Embryonic facial prominence (tissue), 1 donor: ENCODE results near the gene ACVR1B.

Experiments used
- DNase-seq: peaks from one replicate; pipeline ENCODE4 v3.0.0-alpha.2; 2016; ENCODE audit errors: extremely low spot score

Gene ACVR1B

GRCh38 chr12:51917041-51917590 lies 34.4 kb upstream of the ACVR1B start:
- DNase-seq: no peak

- DNase-seq: no peak
These were observed 33.6 kb upstream of the ACVR1B start for GRCh38 chr12:51917746-51918453.

DNA sequence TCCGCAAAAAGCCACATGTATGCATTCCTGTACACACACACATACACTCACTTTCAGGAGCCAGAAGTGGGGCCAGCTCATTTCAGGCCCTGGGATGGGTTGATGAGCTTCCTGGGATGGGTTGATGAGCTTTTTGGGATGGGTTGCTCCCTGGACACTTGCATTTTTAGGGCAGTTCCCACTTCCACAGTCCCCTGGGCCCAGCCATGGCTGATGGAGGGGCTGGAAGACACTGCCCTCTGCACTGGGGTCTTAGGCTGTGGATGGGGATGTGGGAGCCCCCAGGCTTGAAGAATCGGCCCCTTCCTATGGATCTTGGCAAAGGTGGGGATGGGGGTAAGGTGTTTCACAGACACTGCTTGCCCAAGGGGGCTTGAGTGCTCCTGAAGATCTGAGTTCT lies 31.5 kb upstream of the ACVR1B start:
- no peak for DNase-seq

DNA sequence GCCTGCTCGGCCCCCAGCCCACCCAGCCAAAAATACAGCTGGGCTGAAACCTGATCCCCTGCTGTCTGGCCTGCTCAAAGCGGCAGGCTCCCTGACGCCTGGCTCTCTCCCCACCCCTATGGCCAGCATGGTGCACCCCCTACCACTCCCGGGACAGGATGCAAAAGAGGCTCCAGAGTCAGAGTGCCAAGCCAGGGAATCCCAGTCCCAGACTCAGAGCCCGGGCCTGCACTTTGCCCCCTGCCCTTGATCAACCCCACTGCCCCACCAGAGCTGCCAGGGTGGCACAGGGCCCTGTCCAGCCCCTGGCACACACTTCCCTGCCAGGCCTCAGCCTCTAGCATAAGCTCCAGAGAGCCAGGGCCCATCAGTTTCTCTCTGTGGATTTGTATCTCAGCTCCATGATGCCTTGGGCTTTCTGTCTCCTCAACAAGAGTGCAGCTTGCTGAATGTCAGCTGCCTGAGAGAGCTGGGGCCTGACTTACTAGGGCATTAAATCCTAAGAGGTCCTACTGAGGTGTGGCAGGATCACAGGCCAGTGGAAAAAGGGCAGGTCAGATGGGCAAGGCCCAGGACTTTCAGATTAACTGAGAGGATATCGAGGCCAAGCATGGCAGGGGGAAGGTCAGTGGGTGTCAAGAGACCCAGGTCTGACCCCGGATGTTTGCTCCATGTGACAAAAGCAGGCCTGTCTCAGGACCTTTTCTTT lies 30.3 kb upstream of the ACVR1B start:
- no peak for DNase-seq

- no peak for DNase-seq
These were observed 29.4 kb upstream of the ACVR1B start for GRCh38 chr12:51922146-51922545.

GRCh38 chr12:51922762-51923505 lies 28.6 kb upstream of the ACVR1B start:
- no peak for DNase-seq

DNA sequence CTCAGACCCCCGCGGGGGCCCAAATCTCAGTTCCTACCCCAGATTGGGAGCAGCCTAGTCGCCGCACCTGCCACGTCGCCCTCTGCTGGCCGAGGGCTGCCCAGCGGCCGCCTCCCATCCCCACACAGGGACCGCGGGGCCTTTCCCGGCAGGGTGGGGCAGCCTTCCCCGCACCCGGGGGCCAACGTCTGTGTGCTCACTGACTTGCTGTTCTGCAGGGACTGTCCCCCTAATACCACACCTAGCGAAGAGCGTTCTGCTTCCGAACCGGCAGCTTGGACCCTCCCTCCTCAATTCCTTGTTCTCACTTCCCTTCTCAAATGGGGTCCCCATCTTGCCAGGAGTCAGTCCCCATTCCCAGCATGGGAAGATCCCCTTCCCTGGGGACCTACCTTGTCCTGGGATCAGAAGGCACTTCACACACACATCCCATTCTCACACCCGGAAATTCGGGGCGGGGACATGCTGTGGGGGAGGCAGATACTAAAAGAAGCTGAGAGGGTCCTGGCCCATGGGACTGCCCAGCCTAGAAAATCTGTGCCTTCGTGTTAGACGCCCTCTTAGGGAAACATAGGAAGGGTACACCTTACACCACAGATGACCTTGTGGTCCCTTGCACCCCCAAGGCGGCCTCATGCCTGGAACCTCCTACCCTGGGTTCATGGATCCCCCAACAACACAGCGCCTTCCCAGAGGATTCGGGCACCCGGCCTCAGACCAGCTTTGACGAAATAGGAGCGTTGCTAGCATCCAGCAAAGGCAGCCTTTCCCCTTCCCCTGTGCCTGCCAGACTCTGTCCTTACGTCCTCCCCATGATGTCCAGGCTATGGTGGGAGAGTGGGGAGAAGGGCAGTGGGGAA lies 27.8 kb upstream of the ACVR1B start:
- DNase-seq: no peak

DNA sequence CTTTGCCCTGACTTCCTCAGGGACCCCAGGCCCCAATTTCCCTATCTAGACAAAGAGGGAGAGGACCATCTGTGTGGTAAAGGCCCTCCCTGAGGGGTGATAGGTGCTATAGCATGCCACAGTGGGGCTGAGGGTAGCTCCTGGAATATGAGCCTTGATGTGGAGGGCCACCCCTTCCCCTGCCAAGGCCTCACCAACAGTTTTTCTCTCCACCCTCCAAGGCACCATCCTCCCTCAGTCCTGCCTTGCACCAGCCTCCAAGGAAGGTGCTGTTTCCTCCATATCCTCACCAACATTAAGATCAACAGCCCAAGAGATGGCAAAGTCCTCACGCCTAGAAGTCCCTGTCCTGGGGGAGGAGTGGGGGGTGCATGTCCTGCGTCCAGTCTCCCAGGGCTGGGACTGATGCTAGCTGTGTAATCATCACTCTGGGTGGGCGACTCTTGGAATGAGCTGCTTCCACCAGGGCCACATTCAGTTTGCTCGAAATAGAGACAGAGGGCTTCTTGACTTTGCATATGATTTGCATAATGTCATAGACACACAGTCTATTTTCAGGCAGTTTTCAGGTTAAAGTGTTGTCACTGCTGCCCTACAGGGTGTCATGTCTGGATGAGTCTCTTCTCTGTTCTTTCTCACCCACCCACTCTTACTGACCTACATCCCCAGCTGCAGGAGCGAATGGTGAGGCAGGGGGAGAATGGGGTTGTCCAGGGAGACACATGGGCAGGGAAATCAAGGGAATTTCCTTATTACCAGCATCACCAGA lies 26.8 kb upstream of the ACVR1B start:
- no peak for DNase-seq

DNA sequence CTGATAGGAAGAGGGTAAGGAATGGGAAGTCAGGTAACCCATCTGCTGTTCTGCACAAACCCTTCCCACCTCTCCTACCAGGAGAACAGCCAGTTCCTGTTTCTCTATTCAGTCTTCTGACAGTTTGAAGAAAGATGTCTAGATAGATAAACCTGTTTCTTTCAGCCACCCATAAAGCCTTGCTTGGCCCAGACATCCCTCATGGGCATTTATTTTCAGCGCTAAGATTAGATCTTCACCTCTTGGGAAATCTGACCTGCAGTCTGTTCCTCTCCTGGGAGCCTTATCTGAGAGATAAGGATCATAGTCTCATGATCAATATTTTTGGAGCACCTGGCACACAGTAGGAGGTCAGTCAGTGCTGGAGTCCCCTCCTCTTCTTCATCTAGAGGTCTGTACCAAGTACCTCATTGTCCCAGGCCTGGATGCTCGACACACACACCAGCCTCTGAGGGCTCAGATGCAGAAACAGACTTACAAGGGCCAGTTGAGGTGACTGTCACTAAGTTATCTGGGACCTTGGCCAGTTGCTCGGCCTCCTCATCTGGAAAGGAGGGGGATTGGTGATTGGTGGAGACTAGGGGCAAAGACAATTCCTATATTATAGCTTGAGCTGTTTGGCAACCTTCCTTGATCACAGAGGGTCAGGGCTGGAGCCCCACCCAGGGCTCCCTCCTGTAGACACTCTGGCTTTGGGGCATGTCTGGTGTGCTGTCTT lies 26.0 kb upstream of the ACVR1B start:
- DNase-seq: no peak

GRCh38 chr12:51926064-51926632 lies 25.4 kb upstream of the ACVR1B start:
- no peak for DNase-seq

GRCh38 chr12:51926718-51927117 lies 24.8 kb upstream of the ACVR1B start:
- DNase-seq: no peak

DNA sequence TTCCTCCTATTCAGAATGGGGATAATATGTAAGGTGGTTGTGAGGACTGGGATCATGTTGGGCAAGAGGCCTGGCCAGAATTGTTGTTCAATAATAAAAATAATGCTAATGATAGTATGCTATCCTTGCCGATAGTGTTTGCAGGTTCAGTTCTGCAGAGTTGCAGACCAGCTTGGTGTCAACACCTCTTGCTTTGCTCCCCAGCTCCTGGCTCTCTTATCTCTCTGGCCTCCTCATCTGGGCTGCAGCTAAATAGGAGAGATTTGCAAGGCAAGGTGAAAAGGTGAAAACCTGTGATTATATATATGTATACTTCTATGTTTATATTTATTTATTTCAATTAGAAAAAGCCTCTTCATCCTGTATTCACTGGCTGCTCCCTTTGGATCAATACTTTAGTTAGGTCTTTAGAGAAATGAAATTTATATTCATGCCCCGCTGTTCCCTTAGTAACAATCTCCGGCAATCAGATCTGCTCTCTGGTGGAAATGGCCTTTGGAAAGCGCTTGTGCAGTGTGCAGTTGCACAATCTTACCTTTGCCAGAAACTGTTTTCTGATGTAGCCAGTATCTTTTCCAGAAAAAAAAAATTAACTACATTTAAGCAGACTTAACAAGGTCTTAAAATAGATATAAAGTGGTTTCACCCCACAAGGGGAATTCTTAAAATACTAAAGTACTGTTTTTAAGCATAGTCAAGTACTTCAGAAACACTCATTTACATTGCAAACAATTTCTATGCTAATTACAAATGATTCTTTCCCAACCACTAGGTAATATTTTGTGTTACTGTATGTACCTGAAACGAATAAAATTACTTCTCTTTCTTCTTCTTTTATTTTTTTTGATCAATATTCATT lies 19.1 kb upstream of the ACVR1B start:
- no peak for DNase-seq

DNA sequence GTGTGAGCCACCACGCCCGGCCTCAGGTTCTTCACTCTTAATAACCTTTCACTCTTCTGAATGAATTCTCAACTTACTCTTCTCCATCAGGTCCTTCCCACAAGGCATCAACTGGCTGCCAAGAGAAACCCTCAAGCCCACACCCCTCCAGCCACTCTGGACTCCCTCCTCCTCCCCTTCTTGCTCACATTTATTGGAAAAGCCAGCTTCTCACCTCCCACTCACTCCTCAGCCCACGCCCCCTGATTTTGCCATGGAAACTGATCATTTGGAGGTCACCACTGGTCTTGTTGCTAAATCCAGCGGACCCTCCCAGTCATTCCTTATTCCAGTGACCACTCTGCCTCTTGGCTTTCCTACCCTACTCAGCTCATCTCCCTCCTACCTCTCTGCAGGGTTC lies 17.4 kb upstream of the ACVR1B start:
- no peak for DNase-seq

GRCh38 chr12:51937926-51938325 lies 13.6 kb upstream of the ACVR1B start:
- DNase-seq: no peak

- DNase-seq: no peak
These were observed 12.8 kb upstream of the ACVR1B start for GRCh38 chr12:51938726-51939125.

- no peak for DNase-seq
These were observed 10.4 kb upstream of the ACVR1B start for GRCh38 chr12:51941011-51941581.

- DNase-seq: no peak
These were observed 9.9 kb upstream of the ACVR1B start for GRCh38 chr12:51941604-51942003.

GRCh38 chr12:51942056-51942455 lies 9.4 kb upstream of the ACVR1B start:
- DNase-seq: no peak
